SK-N-SH (cell line): ENCODE measurements around the gene NEMP2. TPM values are rescaled to one million over a fixed set of nuclear protein-coding genes. Genes with fewer than 3 reads are reported as not detected.

ENCODE experiments used
- CTCF ChIA-PET: fragments of 300-600, 350-600 bp; formaldehyde crosslinking; extraction: SDS; loops from one replicate; lab custom pipeline; 2021; lab: Yijun Ruan, JAX
- POLR2A ChIA-PET: fragments of 350-600 bp; sonication (Branson Sonifier 250); formaldehyde crosslinking; extraction: SDS; loops from one replicate; lab custom pipeline; 2020; ENCODE audit warnings: antibody characterized with exemption, inconsistent platforms; lab: Yijun Ruan, JAX
- DNase-seq: peaks from one replicate; pipeline ENCODE4 v3.0.0; 2012
- H2AFZ ChIP-seq: fragments of 200-600 bp; sonication (generic); 2 replicates; pipeline ENCODE4 v1.8.1; 2016; ENCODE audit warnings: antibody characterized with exemption, mild to moderate bottlenecking, low read depth
- H3F3A ChIP-seq: fragments of 200-600 bp; sonication (generic); replicated peaks from 2 replicates; pipeline ENCODE3; 2016; ENCODE audit warnings: antibody characterized with exemption, mild to moderate bottlenecking; ENCODE audit not compliant: insufficient read depth
- H3K27ac ChIP-seq, 2 experiments: fragments of 200-500 bp in 1 of 2; fragments of 200-600 bp in 1 of 2; sonication (Bioruptor generic) in 1 of 2; sonication (generic), shearing (Covaris generic) in 1 of 2; 2 replicates each; pipeline versions ENCODE4 v1.5.1 to v1.6.1; 2014 to 2016; ENCODE audit warnings: low read depth in 2 of 2, inconsistent platforms in 1 of 2, low read length in 1 of 2, mild to moderate bottlenecking in 1 of 2, mixed read lengths in 1 of 2
- H3K27me3 ChIP-seq: fragments of 200-600 bp; sonication (generic), shearing (Covaris generic); 2 replicates; pipeline ENCODE4 v1.6.1; 2016; ENCODE audit warnings: mixed run types; ENCODE audit not compliant: insufficient read depth
- H3K36me3 ChIP-seq, 2 experiments: fragments of 200-500 bp in 1 of 2; fragments of 200-600 bp in 1 of 2; sonication (Bioruptor generic) in 1 of 2; sonication (generic) in 1 of 2; replicated peaks in 1 of 2; 2 replicates each; pipeline versions ENCODE3 to v1.5.1; 2014 to 2016; ENCODE audit warnings: low read length in 1 of 2, mild to moderate bottlenecking in 1 of 2; ENCODE audit not compliant: insufficient read depth in 2 of 2, control insufficient read depth in 1 of 2
- H3K4me1 ChIP-seq, 2 experiments: fragments of 200-500 bp in 1 of 2; fragments of 200-600 bp in 1 of 2; sonication (Bioruptor generic) in 1 of 2; sonication (generic), shearing (Covaris generic) in 1 of 2; 2 replicates each; pipeline versions ENCODE4 v1.5.1 to v1.6.1; 2014 to 2016; ENCODE audit warnings: low read depth in 1 of 2, low read length in 1 of 2, mixed run types in 1 of 2; ENCODE audit not compliant: insufficient read depth in 2 of 2, control insufficient read depth in 1 of 2
- H3K4me2 ChIP-seq: fragments of 200-600 bp; sonication (generic), shearing (Covaris generic); 2 replicates; pipeline ENCODE4 v1.6.1; 2017; ENCODE audit warnings: mixed run types
- H3K4me3 ChIP-seq, 2 experiments: fragments of 200-500 bp in 1 of 2; fragments of 200-600 bp in 1 of 2; sonication (Bioruptor generic) in 1 of 2; sonication (generic), shearing (Covaris generic) in 1 of 2; 2 replicates each; pipeline versions ENCODE4 v1.5.1 to v1.8.1; 2014 to 2016; ENCODE audit warnings: low read depth in 2 of 2, inconsistent platforms in 1 of 2, low read length in 1 of 2, mild to moderate bottlenecking in 1 of 2, mixed read lengths in 1 of 2, moderate library complexity in 1 of 2
- H3K79me2 ChIP-seq: fragments of 200-600 bp; sonication (generic); 2 replicates; pipeline ENCODE4 v1.8.1; 2017; ENCODE audit warnings: mild to moderate bottlenecking; ENCODE audit not compliant: insufficient read depth
- H3K9ac ChIP-seq: fragments of 200-600 bp; sonication (generic); 2 replicates; pipeline ENCODE4 v1.6.1; 2017; ENCODE audit warnings: mixed run types
- H3K9me2 ChIP-seq: fragments of 200-600 bp; sonication (generic); 2 replicates; pipeline ENCODE4 v1.6.1; 2017; ENCODE audit warnings: mixed run types
- H3K9me3 ChIP-seq: fragments of 200-600 bp; sonication (generic); 2 replicates; pipeline ENCODE4 v1.6.1; 2017; ENCODE audit warnings: mixed run types, mild to moderate bottlenecking, moderate library complexity
- H4K20me1 ChIP-seq: fragments of 200-600 bp; sonication (generic); 2 replicates; pipeline ENCODE4 v1.6.1; 2017; ENCODE audit warnings: mild to moderate bottlenecking, mixed run types; ENCODE audit not compliant: insufficient read depth
- CHD2 ChIP-seq: fragments of 150-350 bp; IDR thresholded peaks from 2 replicates; pipeline ENCODE4 v1.6.1; 2018; ENCODE audit warnings: low read length; ENCODE audit not compliant: partially characterized antibody
- CTCF ChIP-seq: fragments of 200-600 bp; sonication (generic); IDR thresholded peaks from 2 replicates; pipeline ENCODE4 v1.6.1; 2017; ENCODE audit warnings: antibody characterized with exemption, mild to moderate bottlenecking, moderate library complexity
- EP300 ChIP-seq, 2 experiments: IDR thresholded peaks; 2 replicates each; pipeline versions ENCODE4 v1.4.0 to v1.6.1; 2012; ENCODE audit warnings: borderline replicate concordance in 1 of 2, low read depth in 1 of 2, low read length in 1 of 2
- FOSL2 ChIP-seq: IDR thresholded peaks from 2 replicates; pipeline ENCODE4 v1.4.0; 2012; ENCODE audit warnings: low read depth, mild to moderate bottlenecking, moderate library complexity, borderline replicate concordance
- FOXJ3 ChIP-seq: sonication (generic); formaldehyde crosslinking; IDR thresholded peaks from 2 replicates; pipeline ENCODE4 v1.5.1; 2020; ENCODE audit warnings: mild to moderate bottlenecking, missing genetic modification reagents
- FOXM1 ChIP-seq: IDR thresholded peaks from 2 replicates; pipeline ENCODE4 v1.4.0; 2012; ENCODE audit warnings: low read depth, mild to moderate bottlenecking
- GATA2 ChIP-seq: sonication (generic); formaldehyde crosslinking; IDR thresholded peaks from 2 replicates; pipeline ENCODE4 v1.5.0; 2020; ENCODE audit warnings: mild to moderate bottlenecking, missing genetic modification reagents
- JUND ChIP-seq: IDR thresholded peaks from 2 replicates; pipeline ENCODE4 v1.4.0; 2012
- MEF2A ChIP-seq: IDR thresholded peaks from 2 replicates; pipeline ENCODE4 v1.4.0; 2012; ENCODE audit warnings: low read depth, borderline replicate concordance
- MXI1 ChIP-seq: IDR thresholded peaks from 2 replicates; pipeline ENCODE4 v1.6.1; 2012; ENCODE audit warnings: mild to moderate bottlenecking, low read depth, low read length, improper control_type of control experiment
- NFIC ChIP-seq: IDR thresholded peaks from 2 replicates; pipeline ENCODE4 v1.4.0; 2012; ENCODE audit warnings: borderline replicate concordance
- NRF1 ChIP-seq: IDR thresholded peaks from 2 replicates; pipeline ENCODE4 v1.6.1; 2012; ENCODE audit warnings: low read depth, mild to moderate bottlenecking, low read length
- PBX3 ChIP-seq: IDR thresholded peaks from 2 replicates; pipeline ENCODE4; 2012
- RCOR1 ChIP-seq: fragments of 150-350 bp; IDR thresholded peaks from 2 replicates; pipeline ENCODE4 v1.6.1; 2017; ENCODE audit warnings: antibody characterized with exemption, low read length
- REST ChIP-seq: IDR thresholded peaks from 2 replicates; pipeline ENCODE4 v1.6.1; 2012; ENCODE audit warnings: mild to moderate bottlenecking, low read depth, low read length, moderate library complexity
- SMC3 ChIP-seq: IDR thresholded peaks from 2 replicates; pipeline ENCODE4 v1.6.1; 2012; ENCODE audit warnings: low read depth, low read length, improper control_type of control experiment
- TCF12 ChIP-seq: IDR thresholded peaks from 2 replicates; pipeline ENCODE4 v1.4.0; 2012
- TEAD4 ChIP-seq: IDR thresholded peaks from 2 replicates; pipeline ENCODE4 v1.4.0; 2012; ENCODE audit warnings: mild to moderate bottlenecking, borderline replicate concordance; ENCODE audit not compliant: insufficient read depth
- USF1 ChIP-seq: IDR thresholded peaks from 2 replicates; pipeline ENCODE4 v1.4.0; 2012; ENCODE audit warnings: low read depth, borderline replicate concordance
- USF2 ChIP-seq: fragments of 150-350 bp; IDR thresholded peaks from 2 replicates; pipeline ENCODE4 v1.6.1; 2017; ENCODE audit warnings: antibody characterized with exemption, low read length, low read depth, borderline replicate concordance
- YY1 ChIP-seq: IDR thresholded peaks from 2 replicates; pipeline ENCODE4 v1.4.0; 2012; ENCODE audit warnings: low read depth, mild to moderate bottlenecking
- ZBTB33 ChIP-seq: IDR thresholded peaks from 2 replicates; pipeline ENCODE4 v1.4.0; 2012; ENCODE audit warnings: low read depth, borderline replicate concordance
- WGBS: methylation state at CpG from one replicate; pipeline ENCODE4 v1.1.6; 2017; ENCODE audit warnings: low lambda C conversion rate; 5-methylcytosine and 5-hydroxymethylcytosine counted together
- polyA plus RNA-seq, 3 experiments: library from polyadenylated mRNA; depleted of rRNA; stranded (reverse); fragments of >200 nt; gene quantifications; 2 replicates each; pipeline ENCODE4 v1.2.3, GENCODE V29; 2012

The NEMP2 gene
- polyA plus RNA-seq, 1 of the 3 experiments (the other 2 are of a cell fraction), result 2.0 TPM

GRCh38 chr2:190468814-190469569, 65.5 kb downstream of the NEMP2 start:
- peak overlapping the region; percentile 24; the same call in 1 of the 2 replicates for H3K4me2 ChIP-seq
- H3K79me2 ChIP-seq, result no peaks in the 10 kb centered on the region
- H3K27ac ChIP-seq, result peak overlapping the region; percentile 93 to 98
- 6% methylated on average over 4 of the region's 4 CpGs for WGBS
- H3K4me3 ChIP-seq, result no peak overlapping the region
- no peaks in the 10 kb centered on the region for H3K27me3 ChIP-seq
- no peaks in the 10 kb centered on the region for H3K9me3 ChIP-seq
- peaks cover 34 to 46% of the 10 kb centered on the region in 2 experiments for H3K4me1 ChIP-seq
- peak; percentile 67 for DNase-seq
- H4K20me1 ChIP-seq, result no peaks in the 10 kb centered on the region
- ChIA-PET CTCF (interaction anchor here (1.6 kb wide), 1 partner anchor 59 kb away, joined by 4 read pairs; no protein-coding TSS in a partner anchor), POLR2A (no interaction called here)
- H3K9me2 ChIP-seq, result no peaks in the 10 kb centered on the region
- H3F3A ChIP-seq, result peaks cover 22% of the 10 kb centered on the region
- peak overlapping the region; percentile 64 for H3K9ac ChIP-seq
- H2AFZ ChIP-seq, result no peak overlapping the region
- H3K36me3 ChIP-seq, result no peaks in the 10 kb centered on the region
- TF ChIP-seq FOXJ3 (CRISPR knock-in tag), result 0 out of 2 replicates have a peak, but pooled peaks have one; percentile 65
- no peak for TF ChIP-seq MXI1
- 0 out of 2 replicates have a peak, but pooled peaks have one; percentile 38 for TF ChIP-seq REST
- TF ChIP-seq CTCF, result no peak
- peak; percentile 80 for TF ChIP-seq JUND
- TF ChIP-seq USF1, result no peak
- TF ChIP-seq USF2, result no peak
- peak; percentile 18; the same call in 1 of the 2 replicates for TF ChIP-seq ZBTB33
- peak; percentile 94 for TF ChIP-seq RCOR1
- no peak for TF ChIP-seq FOXM1
- peak; percentile 87 for TF ChIP-seq TCF12
- no peak for TF ChIP-seq NRF1
- peak; percentile 99 for TF ChIP-seq NFIC
- no peak; the same call in 1 of the 2 replicates for TF ChIP-seq SMC3
- TF ChIP-seq TEAD4, result peak; percentile 80; the same call in 1 of the 2 replicates
- TF ChIP-seq PBX3, result peak; percentile 74; the same call in 1 of the 2 replicates
- TF ChIP-seq GATA2 (CRISPR knock-in tag), result peak; percentile 82
- peak; percentile 60; the same call in 1 of the 2 replicates for TF ChIP-seq MEF2A
- TF ChIP-seq YY1, result no peak; the same call in 1 of the 2 replicates
- TF ChIP-seq CHD2, result peak; percentile 91
- peak; percentile 56; the same call in 1 of the 2 replicates for TF ChIP-seq FOSL2
- peak; percentile 83 to 93 for TF ChIP-seq EP300 (IDR thresholded peaks at IDR 0.05; ENCODE audit: borderline replicate concordance in 1 of 2, low read depth in 1 of 2, low read length in 1 of 2)
